Suppressor macrophage (primary cell): ENCODE measurements around the gene RPL15.
A peak's percentile ranks its signal among the peaks of the same experiment; 100 is the strongest.
"Not testable (repeated sequence)": the region's sequence is repeated elsewhere in the genome, so short reads cannot be mapped to it uniquely, and the experiment has no call there.

Experiments used
- DNase-seq, 4 experiments: peaks; one replicate each; pipeline ENCODE4 v3.0.0-alpha.2; 2020 to 2022
- total RNA-seq, 17 experiments: gene quantifications; one replicate each; lab custom pipeline; 2026; ENCODE audit warnings: mixed read lengths in 6 of 17, inconsistent platforms in 3 of 17; lab: John Stamatoyannopoulos, UW

Gene RPL15
- total RNA-seq, result 183 to 436 (median 343) reads per million in 17 experiments

- DNase-seq, result peak; percentile 96 to 98 (median 98)
Observed at GRCh38 chr3:23916886-23917678, at the start of gene RPL15, which contains the start of gene NKIRAS1. Gene RPL15, plus strand, starts transcription at chr3:23917132. Its CDS starts 728 bp downstream, at chr3:23917860. Gene NKIRAS1, minus strand, starts transcription at chr3:23916990. Its CDS starts 6,086 bp downstream, at chr3:23910904.

GRCh38 chr3:23867400-23867799 lies 49.5 kb upstream of the RPL15 start:
- peak in 1 of 4 experiments; percentile 16 for DNase-seq

- DNase-seq, result no peak
Observed at GRCh38 chr3:23867838-23868237, 49.1 kb upstream of the RPL15 start.

- DNase-seq, result no peak
Observed at GRCh38 chr3:23869977-23870662, 46.8 kb upstream of the RPL15 start.

- DNase-seq, result not testable (repeated sequence)
Observed at GRCh38 chr3:23870663-23871043, 46.3 kb upstream of the RPL15 start.

- DNase-seq, result not testable (repeated sequence)
Observed at GRCh38 chr3:23871361-23871760, 45.6 kb upstream of the RPL15 start.

- DNase-seq, result no peak
Observed at GRCh38 chr3:23872330-23872729, 44.6 kb upstream of the RPL15 start.

GRCh38 chr3:23873941-23874340 lies 43.0 kb upstream of the RPL15 start:
- DNase-seq, result no peak

GRCh38 chr3:23874359-23875112 lies 42.4 kb upstream of the RPL15 start:
- no peak for DNase-seq

- DNase-seq, result no peak
Observed at GRCh38 chr3:23875113-23875725, 41.7 kb upstream of the RPL15 start.

- DNase-seq, result no peak
Observed at GRCh38 chr3:23876923-23877322, 40.0 kb upstream of the RPL15 start.

- peak; percentile 81 to 92 (median 85) for DNase-seq
Observed at GRCh38 chr3:23877329-23877980, 39.5 kb upstream of the RPL15 start.

GRCh38 chr3:23879485-23879884 lies 37.4 kb upstream of the RPL15 start:
- no peak for DNase-seq

- DNase-seq, result no peak
Observed at GRCh38 chr3:23880703-23881339, 36.1 kb upstream of the RPL15 start.

- not testable (repeated sequence) for DNase-seq
Observed at GRCh38 chr3:23881993-23882392, 34.9 kb upstream of the RPL15 start.

- DNase-seq, result no peak
Observed at GRCh38 chr3:23882487-23882918, 34.4 kb upstream of the RPL15 start.

GRCh38 chr3:23884481-23884880 lies 32.5 kb upstream of the RPL15 start:
- peak in 3 of 4 experiments; percentile 15 to 27 (median 22) for DNase-seq

- no peak for DNase-seq
Observed at GRCh38 chr3:23885210-23885609, 31.7 kb upstream of the RPL15 start.

- no peak for DNase-seq
Observed at GRCh38 chr3:23886311-23886710, 30.6 kb upstream of the RPL15 start.

- DNase-seq, result peak; percentile 45 to 70 (median 63)
Observed at GRCh38 chr3:23888617-23889228, 28.2 kb upstream of the RPL15 start.

- DNase-seq, result peak in 2 of 4 experiments; percentile 34 to 45
Observed at GRCh38 chr3:23889386-23889785, 27.5 kb upstream of the RPL15 start.
